ENCODE measurements around the gene CPNE4. TPM values are rescaled to one million over a fixed set of nuclear protein-coding genes. Genes with fewer than 3 reads are reported as not detected.

Gene CPNE4
- total RNA-seq, 2 experiments from 2014 or later: not detected

DNA sequence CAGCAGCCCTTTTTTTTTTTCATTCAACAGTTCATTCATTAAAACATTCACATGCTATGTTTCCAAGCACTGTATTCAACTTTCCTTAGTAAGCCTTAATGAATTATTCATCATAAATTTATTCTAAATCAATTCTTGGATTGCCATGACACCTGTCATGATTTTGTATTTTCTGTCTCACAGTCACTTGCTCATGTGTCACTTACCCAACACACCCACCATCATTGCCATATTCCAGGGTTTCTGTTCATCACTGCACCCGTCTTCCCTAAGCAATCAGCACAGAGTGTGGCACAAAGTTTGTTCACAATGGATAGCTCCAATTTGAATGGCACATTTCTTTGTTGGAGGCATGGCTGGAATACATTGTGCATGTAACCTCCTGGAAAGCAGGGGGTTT lies 27.2 kb downstream of the CPNE4 start:
- CTCF ChIA-PET: no interaction called here
- POLR2A ChIA-PET: interaction anchor here (0.6 kb wide), 1 partner anchor 764 kb away, joined by 3 read pairs; no protein-coding TSS in a partner anchor

DNA sequence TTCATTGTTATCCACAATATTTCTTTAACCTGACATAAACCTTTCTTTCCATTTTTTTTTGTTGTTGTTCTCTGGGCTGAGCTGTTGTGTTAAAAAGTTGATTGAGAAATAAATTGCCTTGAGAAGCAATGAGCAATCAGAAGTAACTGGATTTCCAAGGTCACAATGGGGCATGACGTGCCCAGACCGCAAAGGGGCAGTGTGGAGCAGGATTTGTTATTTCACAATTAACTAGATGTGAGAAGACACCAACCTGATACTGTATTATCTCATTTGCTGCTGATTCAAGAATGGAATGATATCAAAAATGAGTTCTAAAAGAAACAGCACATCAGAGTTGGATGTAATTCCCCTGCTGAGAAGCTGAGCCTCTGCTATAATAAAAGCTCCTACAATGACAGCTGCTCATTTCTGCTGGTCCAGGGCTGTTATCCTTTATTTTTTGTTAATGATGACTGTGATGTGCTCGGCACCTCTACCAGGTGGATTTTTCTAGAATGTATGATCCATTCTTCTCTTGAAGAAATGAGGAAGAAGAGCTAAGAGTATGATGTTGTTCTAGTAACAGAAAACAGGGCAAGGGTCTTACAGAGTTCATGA lies 28.1 kb downstream of the CPNE4 start:
- ChIA-PET POLR2A (no interaction called here), CTCF (interaction anchor here (0.6 to 1.0 kb wide), 2 partner anchors 9 to 23 kb away, joined by 3 to 5 read pairs; no protein-coding TSS in a partner anchor)
- Mint-ChIP-seq H3K9me3 (no peaks in the 10 kb centered on the region), H3K27ac (no peak overlapping the region), H3K27me3 (no peaks in the 10 kb centered on the region), H3K4me1 (no peaks in the 10 kb centered on the region), H3K4me3 (no peak overlapping the region), H3K36me3 (ENCODE audit: low read depth) (no peaks in the 10 kb centered on the region)
- no peak for DNase-seq

More for the DNA sequence above, 27.2 kb downstream of the CPNE4 start:
- Mint-ChIP-seq H3K9me3 (no peaks in the 10 kb centered on the region), H3K4me1 (no peaks in the 10 kb centered on the region), H3K36me3 (ENCODE audit: low read depth) (no peaks in the 10 kb centered on the region), H3K4me3 (no peak overlapping the region), H3K27me3 (no peaks in the 10 kb centered on the region), H3K27ac (no peak overlapping the region)
- DNase-seq: no peak

DNA sequence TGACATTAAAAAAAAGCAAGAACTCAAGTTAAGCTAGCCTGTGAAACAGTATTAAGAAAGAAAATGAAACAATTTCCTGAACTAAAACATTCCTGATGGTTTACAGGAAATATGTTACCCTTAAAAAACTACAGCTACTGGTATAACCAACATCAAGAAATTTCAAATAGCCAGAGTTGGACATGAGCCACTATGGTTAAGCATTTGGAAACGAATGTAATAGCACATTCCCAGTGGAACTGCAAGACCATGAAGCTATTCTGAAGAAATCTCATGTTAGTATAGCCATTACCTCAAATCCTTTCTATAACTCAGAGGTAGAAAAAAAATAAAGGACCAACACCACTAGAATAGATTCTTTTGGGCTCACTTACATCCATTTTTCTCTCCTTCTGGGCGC lies 30.2 kb downstream of the CPNE4 start:
- no peak overlapping the region for H3K27ac Mint-ChIP-seq
- H3K4me1 Mint-ChIP-seq: no peaks in the 10 kb centered on the region
- no peak for DNase-seq
- no peaks in the 10 kb centered on the region for H3K27me3 Mint-ChIP-seq
- H3K4me3 Mint-ChIP-seq: no peak overlapping the region
- H3K9me3 Mint-ChIP-seq: no peaks in the 10 kb centered on the region
- ChIA-PET CTCF (no interaction called here), POLR2A (no interaction called here)
- H3K36me3 Mint-ChIP-seq (ENCODE audit: low read depth): no peaks in the 10 kb centered on the region

DNA sequence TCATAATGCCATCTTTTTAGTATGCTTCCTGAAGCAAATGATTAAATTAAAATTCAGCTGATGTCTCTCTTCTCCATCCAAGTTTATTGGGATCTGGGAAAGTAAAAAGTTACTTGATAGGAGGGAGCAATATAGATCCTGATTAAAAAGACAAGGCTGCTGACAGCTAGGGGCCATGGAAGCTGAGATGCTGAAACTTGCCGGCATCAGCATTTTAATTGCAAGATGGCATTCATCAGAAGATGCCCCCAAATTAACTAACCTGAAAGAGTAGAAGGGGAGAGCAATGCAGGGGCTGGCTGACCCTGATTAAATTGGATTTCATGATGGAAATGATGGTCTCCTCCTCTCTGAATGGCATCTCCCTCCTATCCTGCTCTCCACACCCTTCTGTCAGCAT lies 31.1 kb downstream of the CPNE4 start:
- CTCF ChIA-PET: no interaction called here
- no peaks in the 10 kb centered on the region for H3K9me3 Mint-ChIP-seq
- no peaks in the 10 kb centered on the region for H3K36me3 Mint-ChIP-seq (ENCODE audit: low read depth)
- no peak overlapping the region for H3K4me3 Mint-ChIP-seq
- POLR2A ChIA-PET: no interaction called here
- peaks cover 2% of the 10 kb centered on the region for H3K27me3 Mint-ChIP-seq
- no peaks in the 10 kb centered on the region for H3K4me1 Mint-ChIP-seq
- no peak for DNase-seq
- H3K27ac Mint-ChIP-seq: no peak overlapping the region

DNA sequence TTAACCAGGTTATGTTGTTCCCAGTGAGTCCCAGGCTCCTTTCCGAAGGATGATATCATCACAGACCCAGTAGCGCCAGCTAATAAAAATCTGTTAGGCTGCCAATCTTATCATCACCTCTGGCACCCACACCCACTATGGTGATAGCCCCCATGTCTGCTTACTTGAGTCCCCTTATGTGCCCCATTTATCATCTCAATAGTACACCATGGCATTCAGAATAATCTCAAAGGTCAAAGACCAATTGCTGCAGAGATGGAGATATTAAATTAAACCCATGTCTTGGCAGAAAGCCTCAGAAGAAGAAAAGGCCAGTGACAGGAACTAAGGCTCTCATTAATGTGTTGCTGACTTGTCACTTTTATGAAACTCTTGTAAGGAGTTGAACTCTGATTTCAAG lies 32.8 kb downstream of the CPNE4 start:
- H3K4me1 Mint-ChIP-seq: no peaks in the 10 kb centered on the region
- peaks cover 2% of the 10 kb centered on the region for H3K27me3 Mint-ChIP-seq
- no peak overlapping the region for H3K4me3 Mint-ChIP-seq
- no peak for DNase-seq
- ChIA-PET POLR2A (no interaction called here), CTCF (no interaction called here)
- no peaks in the 10 kb centered on the region for H3K36me3 Mint-ChIP-seq (ENCODE audit: low read depth)
- H3K9me3 Mint-ChIP-seq: no peaks in the 10 kb centered on the region
- H3K27ac Mint-ChIP-seq: no peak overlapping the region

DNA sequence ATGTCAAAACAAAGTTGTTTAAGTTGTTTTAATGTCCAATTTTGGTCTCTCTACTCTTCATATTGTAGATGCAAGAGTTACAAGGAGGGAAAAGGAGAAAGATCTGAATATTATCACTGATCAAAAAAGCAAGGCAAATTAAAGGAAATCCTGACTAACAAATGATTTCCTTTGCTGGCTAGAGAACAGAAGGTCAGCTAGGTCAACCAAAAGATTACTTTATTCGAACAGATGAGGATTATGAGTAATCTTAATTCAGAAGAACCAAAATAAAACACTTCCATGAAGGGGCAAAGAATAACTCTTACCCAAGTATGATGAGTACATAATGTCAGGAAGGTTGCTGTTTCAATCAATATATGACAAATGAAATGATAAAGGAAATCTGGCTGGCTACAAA lies 33.8 kb downstream of the CPNE4 start:
- Mint-ChIP-seq H3K9me3 (no peaks in the 10 kb centered on the region), H3K36me3 (ENCODE audit: low read depth) (no peaks in the 10 kb centered on the region), H3K4me1 (no peaks in the 10 kb centered on the region), H3K4me3 (no peak overlapping the region), H3K27ac (no peak overlapping the region), H3K27me3 (peaks cover 2% of the 10 kb centered on the region)
- ChIA-PET POLR2A (no interaction called here), CTCF (no interaction called here)
- no peak for DNase-seq

DNA sequence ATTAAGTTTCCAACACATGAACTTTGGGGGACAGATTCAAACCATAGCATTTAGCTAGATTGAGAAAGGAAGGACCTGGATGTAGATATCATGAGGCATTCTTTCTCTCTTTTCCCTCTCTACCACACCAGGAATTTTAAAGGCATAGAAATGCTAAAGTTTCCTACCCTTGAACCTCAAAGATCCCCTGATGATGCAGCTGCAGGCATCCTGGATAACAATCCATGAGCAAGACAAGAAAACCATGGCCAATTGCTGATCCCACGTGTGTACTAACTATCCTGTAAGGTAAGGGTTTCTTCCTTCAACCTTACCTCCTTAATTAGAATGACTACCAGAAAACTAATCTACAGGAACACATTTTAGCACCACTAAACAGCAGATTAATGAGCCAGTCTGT lies 36.8 kb downstream of the CPNE4 start:
- Mint-ChIP-seq H3K36me3 (ENCODE audit: low read depth) (no peaks in the 10 kb centered on the region), H3K9me3 (no peaks in the 10 kb centered on the region), H3K4me3 (no peak overlapping the region), H3K27ac (no peak overlapping the region), H3K4me1 (no peaks in the 10 kb centered on the region), H3K27me3 (peaks cover 2% of the 10 kb centered on the region)
- no peak for DNase-seq
- ChIA-PET CTCF (interaction anchor here (0.7 kb wide), 1 partner anchor 37 kb away, joined by 3 read pairs; the partner anchor contains the start of gene CPNE4), POLR2A (no interaction called here)

DNA sequence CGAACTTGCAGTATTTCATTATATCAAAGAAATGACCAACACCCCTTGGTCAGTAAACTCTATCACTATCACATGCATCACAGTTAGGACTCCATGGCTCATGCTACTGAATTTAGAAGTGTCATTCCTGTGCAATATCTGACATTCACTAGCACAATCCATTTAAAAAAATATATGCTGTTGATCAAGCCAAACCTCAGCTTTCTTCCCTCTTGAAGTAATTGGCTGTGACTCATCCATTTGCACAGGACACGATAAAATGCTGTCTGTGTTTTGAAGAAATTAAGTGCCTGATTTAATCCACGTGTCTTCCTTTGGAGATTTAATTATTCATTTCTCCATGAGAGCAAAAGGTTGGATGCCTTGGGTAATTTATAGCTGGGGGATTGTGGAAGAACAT lies 38.9 kb downstream of the CPNE4 start:
- H3K4me3 Mint-ChIP-seq: no peak overlapping the region
- H3K27ac Mint-ChIP-seq: no peak overlapping the region
- H3K4me1 Mint-ChIP-seq: no peaks in the 10 kb centered on the region
- DNase-seq: no peak
- H3K9me3 Mint-ChIP-seq: peaks cover 4% of the 10 kb centered on the region
- CTCF ChIA-PET: no interaction called here
- H3K27me3 Mint-ChIP-seq: peaks cover 2% of the 10 kb centered on the region
- POLR2A ChIA-PET: no interaction called here
- H3K36me3 Mint-ChIP-seq (ENCODE audit: low read depth): no peaks in the 10 kb centered on the region

DNA sequence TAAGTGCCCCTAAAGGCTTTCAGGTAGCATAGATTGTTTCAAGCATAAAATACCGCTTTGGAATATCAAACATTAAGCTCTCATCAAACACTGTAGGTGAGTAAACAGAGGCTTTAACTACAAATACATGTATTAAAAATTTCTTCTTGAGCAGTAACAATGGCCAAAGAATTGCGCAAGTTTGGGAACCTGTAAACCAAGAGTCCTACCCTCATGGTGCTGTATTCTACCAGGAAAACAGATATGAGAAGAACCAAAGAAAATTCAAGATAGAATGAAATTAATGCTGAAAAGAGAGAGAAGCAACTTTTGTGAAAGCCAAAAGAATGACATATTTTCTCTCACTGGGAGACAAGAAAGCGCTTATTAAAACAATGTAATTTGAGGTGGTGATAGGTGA lies 45.5 kb downstream of the CPNE4 start:
- no peaks in the 10 kb centered on the region for H3K27me3 Mint-ChIP-seq
- H3K27ac Mint-ChIP-seq: no peak overlapping the region
- peaks cover 7% of the 10 kb centered on the region for H3K9me3 Mint-ChIP-seq
- no peaks in the 10 kb centered on the region for H3K36me3 Mint-ChIP-seq (ENCODE audit: low read depth)
- POLR2A ChIA-PET: no interaction called here
- no peak overlapping the region for H3K4me3 Mint-ChIP-seq
- CTCF ChIA-PET: no interaction called here
- no peak for DNase-seq
- no peaks in the 10 kb centered on the region for H3K4me1 Mint-ChIP-seq

DNA sequence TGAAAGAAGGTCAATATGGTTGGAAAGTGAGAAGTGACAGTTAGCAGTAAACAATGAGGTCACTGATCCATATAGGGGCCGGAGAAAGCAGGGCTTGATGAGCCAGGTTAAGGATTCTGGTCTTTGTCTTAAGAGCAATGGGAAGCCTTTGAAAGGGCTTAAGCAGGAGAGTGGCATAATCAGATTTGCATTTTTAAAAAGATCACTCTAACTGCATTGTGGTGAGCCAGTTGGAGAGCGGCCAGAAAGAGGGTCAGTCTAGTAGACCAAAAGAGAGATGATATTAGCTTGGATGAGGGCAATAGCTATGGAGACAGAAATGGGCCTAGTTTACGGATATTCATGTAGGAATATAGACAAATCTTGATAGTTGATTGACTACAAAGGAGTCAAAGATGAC lies 46.6 kb downstream of the CPNE4 start:
- Mint-ChIP-seq H3K4me3 (no peak overlapping the region), H3K27ac (no peak overlapping the region), H3K4me1 (no peaks in the 10 kb centered on the region), H3K9me3 (peaks cover 7% of the 10 kb centered on the region), H3K36me3 (ENCODE audit: low read depth) (no peaks in the 10 kb centered on the region), H3K27me3 (no peaks in the 10 kb centered on the region)
- CTCF ChIA-PET: no interaction called here
- POLR2A ChIA-PET: no interaction called here
- DNase-seq: no peak

DNA sequence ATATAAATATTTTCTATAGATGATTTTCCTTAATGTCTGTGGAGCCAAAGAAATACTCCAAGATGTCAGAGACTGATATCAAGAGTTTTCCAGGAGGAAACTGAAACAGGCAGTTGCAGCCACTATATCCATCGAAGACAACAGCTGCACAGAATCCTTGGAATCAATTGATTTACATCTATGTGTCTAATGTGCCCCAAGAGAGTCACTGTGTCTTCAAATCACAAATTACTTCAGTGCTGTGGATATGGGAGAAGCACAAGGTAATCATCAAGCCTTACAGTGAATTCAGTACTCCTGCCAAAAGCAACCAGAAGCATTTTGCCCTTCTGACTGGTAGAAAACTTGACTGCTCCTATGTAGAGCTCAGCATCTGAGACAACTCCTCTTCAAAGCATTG lies 51.1 kb downstream of the CPNE4 start:
- CTCF ChIA-PET: no interaction called here

DNA sequence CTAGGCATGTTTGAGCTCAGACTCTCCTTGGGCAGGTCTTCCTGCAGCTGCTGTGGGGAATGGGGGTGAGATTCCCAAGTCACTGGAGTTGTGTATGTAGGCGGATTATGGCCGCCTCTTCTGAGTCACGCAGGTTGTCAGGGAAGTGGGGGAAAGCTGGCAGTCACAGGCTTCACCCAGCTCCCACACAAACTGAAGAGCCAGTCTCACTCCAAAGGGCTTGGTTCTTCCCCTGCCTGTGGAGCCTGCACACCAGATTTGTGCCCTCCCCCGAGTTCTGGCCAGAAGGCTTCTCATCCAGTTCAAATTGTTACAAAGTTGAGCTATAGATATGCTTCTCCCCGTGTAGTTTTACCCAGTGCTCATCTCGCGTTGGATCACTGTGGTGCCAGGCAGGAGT lies 53.5 kb downstream of the CPNE4 start:
- Mint-ChIP-seq H3K4me3 (no peak overlapping the region), H3K27ac (no peak overlapping the region), H3K9me3 (peaks cover 3% of the 10 kb centered on the region), H3K4me1 (no peaks in the 10 kb centered on the region), H3K27me3 (no peaks in the 10 kb centered on the region), H3K36me3 (ENCODE audit: low read depth) (no peaks in the 10 kb centered on the region)
- ChIA-PET POLR2A (no interaction called here), CTCF (no interaction called here)
- DNase-seq: no peak

More for the DNA sequence above, 51.1 kb downstream of the CPNE4 start:
- Mint-ChIP-seq H3K27ac (no peak overlapping the region), H3K4me3 (no peak overlapping the region), H3K4me1 (no peaks in the 10 kb centered on the region), H3K9me3 (peaks cover 3% of the 10 kb centered on the region), H3K27me3 (no peaks in the 10 kb centered on the region), H3K36me3 (ENCODE audit: low read depth) (no peaks in the 10 kb centered on the region)
- POLR2A ChIA-PET: no interaction called here
- DNase-seq: no peak

DNA sequence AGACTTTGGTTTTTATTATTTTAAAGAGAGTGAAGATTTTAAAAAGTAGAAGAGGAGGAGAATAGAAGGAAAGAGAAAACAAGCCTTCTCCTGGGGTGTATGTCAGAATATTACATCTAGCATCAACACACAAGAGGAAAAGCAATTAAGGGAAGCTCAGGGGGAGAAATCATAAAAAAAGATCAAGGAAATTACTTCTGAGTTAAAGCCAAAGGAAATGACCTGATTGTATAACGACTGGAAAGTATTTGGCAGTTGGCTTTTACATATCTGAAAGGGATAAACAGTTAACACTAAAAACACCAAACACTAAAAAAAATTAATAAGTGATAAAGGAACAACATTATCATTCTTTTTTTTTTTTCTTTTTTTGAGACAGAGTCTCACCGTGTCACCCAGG lies 58.4 kb downstream of the CPNE4 start:
- no peaks in the 10 kb centered on the region for H3K27me3 Mint-ChIP-seq

DNA sequence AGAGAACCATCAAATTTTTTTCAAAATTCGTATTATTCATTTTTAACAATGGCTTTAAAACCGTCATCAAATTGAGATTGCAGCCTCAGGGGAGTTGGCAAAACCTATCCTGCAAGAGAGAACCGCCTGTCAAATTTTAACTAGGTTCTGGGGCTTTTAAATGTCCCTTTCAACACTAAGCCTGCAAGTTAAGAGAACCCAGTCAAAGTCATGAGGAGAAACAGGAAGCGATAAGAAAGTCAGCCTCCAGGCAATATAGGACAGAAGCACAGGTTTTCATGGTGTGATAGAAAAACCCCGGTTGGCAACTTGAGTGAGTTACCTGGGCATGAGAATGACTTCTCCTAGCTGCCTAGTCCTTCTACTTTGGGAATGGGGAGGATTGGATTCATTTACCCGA lies 59.8 kb downstream of the CPNE4 start:
- Mint-ChIP-seq H3K36me3 (ENCODE audit: low read depth) (no peaks in the 10 kb centered on the region), H3K27ac (no peak overlapping the region), H3K4me3 (no peak overlapping the region), H3K9me3 (peaks cover 3% of the 10 kb centered on the region), H3K27me3 (no peaks in the 10 kb centered on the region), H3K4me1 (no peaks in the 10 kb centered on the region)
- no peak for DNase-seq
- CTCF ChIA-PET: no interaction called here
- POLR2A ChIA-PET: no interaction called here

More for the DNA sequence above, 58.4 kb downstream of the CPNE4 start:
- ChIA-PET CTCF (no interaction called here), POLR2A (no interaction called here)
- Mint-ChIP-seq H3K4me3 (no peak overlapping the region), H3K36me3 (ENCODE audit: low read depth) (no peaks in the 10 kb centered on the region), H3K9me3 (peaks cover 3% of the 10 kb centered on the region), H3K27ac (no peak overlapping the region), H3K4me1 (no peaks in the 10 kb centered on the region)
- DNase-seq: no peak

DNA sequence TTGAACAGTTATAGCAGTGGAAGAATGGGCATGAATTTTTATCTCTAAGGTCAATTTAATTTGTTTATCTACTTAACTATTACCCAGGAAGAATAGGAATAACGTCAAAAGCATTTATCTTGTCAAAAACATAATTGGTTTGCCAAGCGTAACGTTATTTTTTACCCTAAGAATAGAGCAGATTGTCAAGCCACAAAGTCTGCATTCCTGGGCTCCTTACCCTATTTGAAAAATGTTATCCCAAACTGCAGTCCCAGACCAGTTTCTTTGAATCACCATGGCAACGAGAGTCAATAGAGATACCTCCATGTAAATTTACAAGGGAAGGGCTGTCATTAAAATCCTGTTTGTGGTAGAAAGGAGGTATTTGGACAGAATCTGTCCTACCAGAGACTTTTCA lies 61.1 kb downstream of the CPNE4 start:
- no peak for DNase-seq
- H3K27ac Mint-ChIP-seq: no peak overlapping the region
- no peaks in the 10 kb centered on the region for H3K4me1 Mint-ChIP-seq
- H3K36me3 Mint-ChIP-seq (ENCODE audit: low read depth): no peaks in the 10 kb centered on the region
- H3K4me3 Mint-ChIP-seq: no peak overlapping the region
- H3K9me3 Mint-ChIP-seq: peaks cover 3% of the 10 kb centered on the region
- H3K27me3 Mint-ChIP-seq: no peaks in the 10 kb centered on the region
- CTCF ChIA-PET: no interaction called here
- POLR2A ChIA-PET: no interaction called here
